Activated naive CD4-positive, alpha-beta T cell treated with anti-CD3 and anti-CD28 coated beads, Interleukin-2, amount 50 U/mL, for 72 hours (primary cell): ENCODE results near the gene DTX2. TPM values are rescaled to one million over a fixed set of nuclear protein-coding genes. Genes with fewer than 3 reads are reported as not detected.
"Not testable (repeated sequence)": the region's sequence is repeated elsewhere in the genome, so short reads cannot be mapped to it uniquely, and the experiment has no call there.

Experiments used
- ATAC-seq, 2 donors: fragments of 150-1000 bp; cut with Tn5 transposase; 2 replicates each; pipeline ENCODE4 v1.10.0; 2021; ENCODE audit warnings: mild to moderate bottlenecking in 2 of 2, moderate library complexity in 2 of 2
- DNase-seq, 2 donors: peaks; one replicate each; pipeline ENCODE4 v3.0.0; 2021 to 2022; ENCODE audit warnings: low spot score in 2 of 2
- H3K27ac Mint-ChIP-seq, 2 donors: one replicate each; pipeline ENCODE4 v1.8.0; 2022; ENCODE audit warnings: mild to moderate bottlenecking in 2 of 2, mixed read lengths in 2 of 2
- H3K36me3 Mint-ChIP-seq, 2 donors: one replicate each; pipeline ENCODE4 v1.8.0; 2022; ENCODE audit warnings: mixed read lengths in 2 of 2
- H3K9me3 Mint-ChIP-seq, 2 donors: one replicate each; pipeline ENCODE4 v1.8.0; 2022; ENCODE audit warnings: mixed read lengths in 2 of 2
- total RNA-seq, 2 donors: library from RNA; stranded (reverse); gene quantifications; one replicate each; pipeline ENCODE4 v1.2.3, GENCODE V29; 2022

The DTX2 gene
- 10 to 100 TPM; 22.3 to 28.5 TPM for total RNA-seq

GRCh38 chr7:76461464-76462101, at the start of gene DTX2:
Gene DTX2 (plus strand): TSS chr7:76461709. CDS start chr7:76480510, 18,801 bp downstream.
- ATAC-seq (peak; percentile 99), DNase-seq (peak; percentile 51 to 81)
- not testable (repeated sequence) for H3K27ac Mint-ChIP-seq, H3K9me3 Mint-ChIP-seq, H3K36me3 Mint-ChIP-seq

GRCh38 chr7:76412249-76412648, 49.3 kb upstream of the DTX2 start:
- H3K36me3 Mint-ChIP-seq = no peaks in the 10 kb centered on the region
- no peak overlapping the region for H3K27ac Mint-ChIP-seq

GRCh38 chr7:76417654-76418310, 43.7 kb upstream of the DTX2 start:
- not testable (repeated sequence) for H3K9me3 Mint-ChIP-seq, H3K36me3 Mint-ChIP-seq, ATAC-seq, H3K27ac Mint-ChIP-seq, DNase-seq

More at GRCh38 chr7:76412249-76412648, 49.3 kb upstream of the DTX2 start:
- DNase-seq = no peak
- H3K9me3 Mint-ChIP-seq = no peaks in the 10 kb centered on the region
- ATAC-seq = no peak

- not testable (repeated sequence) for ATAC-seq, H3K36me3 Mint-ChIP-seq, H3K27ac Mint-ChIP-seq, H3K9me3 Mint-ChIP-seq, DNase-seq
Observed at GRCh38 chr7:76421097-76421496, 40.4 kb upstream of the DTX2 start.

- Mint-ChIP-seq H3K9me3 (no peaks in the 10 kb centered on the region), H3K36me3 (no peaks in the 10 kb centered on the region), H3K27ac (peak overlapping the region in 1 of 2 donors; percentile 2)
- DNase-seq = no peak
- no peak for ATAC-seq
Observed at GRCh38 chr7:76423666-76424412, 37.7 kb upstream of the DTX2 start.

- peak in 1 of 2 donors; percentile 38 for ATAC-seq
- DNase-seq = no peak
- Mint-ChIP-seq H3K36me3 (no peaks in the 10 kb centered on the region), H3K9me3 (no peaks in the 10 kb centered on the region), H3K27ac (peak within 1 kb of the TSS in 1 of 2 donors; percentile 85)
Observed at GRCh38 chr7:76424413-76425111, 36.9 kb upstream of the DTX2 start, which contains the start of gene ZP3. Gene ZP3 (plus strand): TSS chr7:76424950. CDS start chr7:76424965, 15 bp downstream.

- ATAC-seq = no peak
- no peak overlapping the region for H3K27ac Mint-ChIP-seq
Observed at GRCh38 chr7:76425156-76425555, 36.4 kb upstream of the DTX2 start.

GRCh38 chr7:76425558-76425957, 36.0 kb upstream of the DTX2 start:
- DNase-seq, H3K9me3 Mint-ChIP-seq, H3K27ac Mint-ChIP-seq, ATAC-seq, H3K36me3 Mint-ChIP-seq: not testable (repeated sequence)

More at GRCh38 chr7:76425156-76425555, 36.4 kb upstream of the DTX2 start:
- no peaks in the 10 kb centered on the region for H3K9me3 Mint-ChIP-seq
- H3K36me3 Mint-ChIP-seq = no peaks in the 10 kb centered on the region
- no peak for DNase-seq

- ATAC-seq (no peak), DNase-seq (no peak)
- no peaks in the 10 kb centered on the region for H3K36me3 Mint-ChIP-seq
- H3K9me3 Mint-ChIP-seq = no peaks in the 10 kb centered on the region
- no peak overlapping the region for H3K27ac Mint-ChIP-seq
Observed at GRCh38 chr7:76426246-76426645, 35.3 kb upstream of the DTX2 start.

- Mint-ChIP-seq H3K36me3 (no peaks in the 10 kb centered on the region), H3K9me3 (no peaks in the 10 kb centered on the region), H3K27ac (no peak overlapping the region)
- no peak for ATAC-seq
- DNase-seq = no peak
Observed at GRCh38 chr7:76427635-76428034, 33.9 kb upstream of the DTX2 start.

- peak in 1 of 2 donors; percentile 66 for ATAC-seq
- H3K36me3 Mint-ChIP-seq = no peaks in the 10 kb centered on the region
- no peaks in the 10 kb centered on the region for H3K9me3 Mint-ChIP-seq
- no peak overlapping the region for H3K27ac Mint-ChIP-seq
- no peak for DNase-seq
Observed at GRCh38 chr7:76428149-76428823, 33.2 kb upstream of the DTX2 start.

- DNase-seq = no peak
- no peaks in the 10 kb centered on the region for H3K36me3 Mint-ChIP-seq
- no peak for ATAC-seq
- no peak overlapping the region for H3K27ac Mint-ChIP-seq
- no peaks in the 10 kb centered on the region for H3K9me3 Mint-ChIP-seq
Observed at GRCh38 chr7:76428868-76429805, 32.4 kb upstream of the DTX2 start.

GRCh38 chr7:76430211-76430610, 31.3 kb upstream of the DTX2 start:
- ATAC-seq (no peak), DNase-seq (no peak)
- no peaks in the 10 kb centered on the region for H3K36me3 Mint-ChIP-seq
- H3K27ac Mint-ChIP-seq = no peak overlapping the region
- H3K9me3 Mint-ChIP-seq = no peaks in the 10 kb centered on the region

GRCh38 chr7:76430836-76431235, 30.7 kb upstream of the DTX2 start:
- Mint-ChIP-seq H3K9me3 (no peaks in the 10 kb centered on the region), H3K36me3 (no peaks in the 10 kb centered on the region), H3K27ac (peak overlapping the region in 1 of 2 donors; percentile 35)
- DNase-seq (no peak), ATAC-seq (no peak)

- DNase-seq = peak in 1 of 2 donors; percentile 57
- peak; percentile 75 to 77 for ATAC-seq
- H3K27ac Mint-ChIP-seq, H3K9me3 Mint-ChIP-seq, H3K36me3 Mint-ChIP-seq: not testable (repeated sequence)
Observed at GRCh38 chr7:76437873-76438272, 23.6 kb upstream of the DTX2 start.
